HuH-7.5 (cell line): ENCODE data around the gene FRMD5.
"Not testable (repeated sequence)": the region's sequence is repeated elsewhere in the genome, so short reads cannot be mapped to it uniquely, and the experiment has no call there.

ENCODE experiments used
- DNase-seq: peaks from one replicate; pipeline ENCODE4 v3.0.0; 2011; ENCODE audit warnings: low spot score

Gene FRMD5

GRCh38 chr15:44195151-44195740 is at the start of gene FRMD5:
FRMD5 (minus strand) TSS chr15:44195271.
- peak; percentile 56 for DNase-seq

GRCh38 chr15:44243829-44244228 is 48.8 kb upstream of the FRMD5 start:
- no peak for DNase-seq

- no peak for DNase-seq
These were observed 48.1 kb upstream of the FRMD5 start for GRCh38 chr15:44243141-44243540.

GRCh38 chr15:44231842-44232241 is 36.8 kb upstream of the FRMD5 start:
- no peak for DNase-seq

GRCh38 chr15:44229301-44229700 is 34.2 kb upstream of the FRMD5 start:
- not testable (repeated sequence) for DNase-seq

GRCh38 chr15:44227584-44227983 is 32.5 kb upstream of the FRMD5 start:
- no peak for DNase-seq

GRCh38 chr15:44227001-44227400 is 31.9 kb upstream of the FRMD5 start:
- DNase-seq = not testable (repeated sequence)

- no peak for DNase-seq
These were observed 27.4 kb upstream of the FRMD5 start for GRCh38 chr15:44222478-44222877.

- DNase-seq = no peak
These were observed 24.0 kb upstream of the FRMD5 start for GRCh38 chr15:44219073-44219472.

GRCh38 chr15:44216958-44217357 is 21.9 kb upstream of the FRMD5 start:
- no peak for DNase-seq

GRCh38 chr15:44215594-44215993 is 20.5 kb upstream of the FRMD5 start:
- DNase-seq = no peak

- DNase-seq = no peak
These were observed 13.9 kb upstream of the FRMD5 start for GRCh38 chr15:44208956-44209355.

GRCh38 chr15:44207643-44208042 is 12.6 kb upstream of the FRMD5 start:
- DNase-seq = no peak

- no peak for DNase-seq
These were observed 4.3 kb upstream of the FRMD5 start for GRCh38 chr15:44199393-44199792.

- DNase-seq = no peak
These were observed 534 bp downstream of the FRMD5 start for GRCh38 chr15:44194323-44195150.

GRCh38 chr15:44193651-44194322 is 1.3 kb downstream of the FRMD5 start:
- no peak for DNase-seq

GRCh38 chr15:44188795-44189194 is 6.3 kb downstream of the FRMD5 start:
- no peak for DNase-seq

- DNase-seq = no peak
These were observed 8.4 kb downstream of the FRMD5 start for GRCh38 chr15:44186705-44187104.

- no peak for DNase-seq
These were observed 11.7 kb downstream of the FRMD5 start for GRCh38 chr15:44183363-44183762.

GRCh38 chr15:44181410-44181809 is 13.7 kb downstream of the FRMD5 start:
- no peak for DNase-seq

GRCh38 chr15:44177139-44177538 is 17.9 kb downstream of the FRMD5 start:
- DNase-seq = no peak

GRCh38 chr15:44173813-44174212 is 21.3 kb downstream of the FRMD5 start:
- DNase-seq = no peak

- no peak for DNase-seq
These were observed 31.7 kb downstream of the FRMD5 start for GRCh38 chr15:44163370-44163769.
